ENCODE measurements around the gene SLC44A2. TPM values are rescaled to one million over a fixed set of nuclear protein-coding genes. Genes with fewer than 3 reads are reported as not detected.

The SLC44A2 gene
- total and polyA plus RNA-seq, 2 donors from 2014 or later: 150 to 345 TPM

- H3K9me3 ChIP-seq (ENCODE audit: control insufficient read depth in 2 of 3, insufficient read depth in 1 of 3, low read length in 3 of 3): no peaks in the 10 kb centered on the region
- peaks cover 0 to 8% (median 0%) of the 10 kb centered on the region in 3 donors for H3K4me1 ChIP-seq (ENCODE audit: control insufficient read depth in 2 of 3, insufficient read depth in 2 of 3, low read depth in 1 of 3, low read length in 3 of 3)
- peak overlapping the region; percentile 20 to 85 (median 84) for H3K9ac ChIP-seq (ENCODE audit: low read length in 3 of 3)
- intact Hi-C loops (cut with DNase I): no loop called here
- TF ChIP-seq CTCF (IDR thresholded peaks at IDR 0.05; ENCODE audit: borderline replicate concordance, extremely low read depth, insufficient read depth): no peak
- peak overlapping the region; percentile 83 to 90 for H3K27ac ChIP-seq (ENCODE audit: low read depth in 2 of 2, low read length in 2 of 2)
- FAIRE-seq (no peak), DNase-seq (peak in 3 of 5 donors; percentile 14 to 52 (median 45))
- peak overlapping the region; percentile 54 to 72 (median 61) for H3K4me3 ChIP-seq (ENCODE audit: low read length in 3 of 3)
- no peaks in the 10 kb centered on the region for H3K27me3 ChIP-seq (ENCODE audit: control insufficient read depth, insufficient read depth, low read length)
- peaks cover 5 to 8% (median 7%) of the 10 kb centered on the region in 3 donors for H3K36me3 ChIP-seq (ENCODE audit: control insufficient read depth in 2 of 3, insufficient read depth in 3 of 3, low read length in 3 of 3)
Observed at GRCh38 chr19:10625762-10626138, 397 bp downstream of the SLC44A2 start.

GRCh38 chr19:10631874-10632273, 6.5 kb downstream of the SLC44A2 start:
- peaks cover 7 to 32% (median 24%) of the 10 kb centered on the region in 3 donors for H3K36me3 ChIP-seq (ENCODE audit: control insufficient read depth in 2 of 3, insufficient read depth in 3 of 3, low read length in 3 of 3)
- FAIRE-seq: no peak

GRCh38 chr19:10634430-10634829, 9.1 kb downstream of the SLC44A2 start:
- Histone ChIP-seq H3K36me3 (ENCODE audit: control insufficient read depth in 2 of 3, insufficient read depth in 3 of 3, low read length in 3 of 3) (peaks cover 2 to 42% (median 23%) of the 10 kb centered on the region in 3 donors), H3K9me3 (ENCODE audit: control insufficient read depth in 2 of 3, insufficient read depth in 1 of 3, low read length in 3 of 3) (no peaks in the 10 kb centered on the region), H3K27ac (ENCODE audit: low read depth in 2 of 2, low read length in 2 of 2) (no peak overlapping the region), H3K4me3 (ENCODE audit: low read length in 3 of 3) (no peak overlapping the region), H3K9ac (ENCODE audit: low read length in 3 of 3) (no peak overlapping the region), H3K27me3 (ENCODE audit: control insufficient read depth, insufficient read depth, low read length) (no peaks in the 10 kb centered on the region), H3K4me1 (ENCODE audit: control insufficient read depth in 2 of 3, insufficient read depth in 2 of 3, low read depth in 1 of 3, low read length in 3 of 3) (no peaks in the 10 kb centered on the region)
- TF ChIP-seq CTCF (IDR thresholded peaks at IDR 0.05; ENCODE audit: borderline replicate concordance, extremely low read depth, insufficient read depth): no peak
- FAIRE-seq (no peak), DNase-seq (no peak)
- intact Hi-C loops (cut with DNase I): no loop called here

More at GRCh38 chr19:10631874-10632273, 6.5 kb downstream of the SLC44A2 start:
- no peaks in the 10 kb centered on the region for H3K9me3 ChIP-seq (ENCODE audit: control insufficient read depth in 2 of 3, insufficient read depth in 1 of 3, low read length in 3 of 3)
- DNase-seq: no peak
- intact Hi-C loops (cut with DNase I): no loop called here
- no peaks in the 10 kb centered on the region for H3K27me3 ChIP-seq (ENCODE audit: control insufficient read depth, insufficient read depth, low read length)
- TF ChIP-seq CTCF (IDR thresholded peaks at IDR 0.05; ENCODE audit: borderline replicate concordance, extremely low read depth, insufficient read depth): no peak
- H3K4me3 ChIP-seq (ENCODE audit: low read length in 3 of 3): no peak overlapping the region
- no peak overlapping the region for H3K27ac ChIP-seq (ENCODE audit: low read depth in 2 of 2, low read length in 2 of 2)
- H3K4me1 ChIP-seq (ENCODE audit: control insufficient read depth in 2 of 3, insufficient read depth in 2 of 3, low read depth in 1 of 3, low read length in 3 of 3): peaks cover 0 to 4% (median 0%) of the 10 kb centered on the region in 3 donors
- H3K9ac ChIP-seq (ENCODE audit: low read length in 3 of 3): no peak overlapping the region

GRCh38 chr19:10634963-10635362, 9.6 kb downstream of the SLC44A2 start:
- H3K36me3 ChIP-seq (ENCODE audit: control insufficient read depth in 2 of 3, insufficient read depth in 3 of 3, low read length in 3 of 3): peaks cover 2 to 45% (median 23%) of the 10 kb centered on the region in 3 donors
- intact Hi-C loops (cut with DNase I): no loop called here

More at GRCh38 chr19:10634963-10635362, 9.6 kb downstream of the SLC44A2 start:
- FAIRE-seq (no peak), DNase-seq (no peak)
- no peak for TF ChIP-seq CTCF (IDR thresholded peaks at IDR 0.05; ENCODE audit: borderline replicate concordance, extremely low read depth, insufficient read depth)
- Histone ChIP-seq H3K4me1 (ENCODE audit: control insufficient read depth in 2 of 3, insufficient read depth in 2 of 3, low read depth in 1 of 3, low read length in 3 of 3) (no peaks in the 10 kb centered on the region), H3K9ac (ENCODE audit: low read length in 3 of 3) (no peak overlapping the region), H3K27ac (ENCODE audit: low read depth in 2 of 2, low read length in 2 of 2) (no peak overlapping the region), H3K4me3 (ENCODE audit: low read length in 3 of 3) (no peak overlapping the region), H3K9me3 (ENCODE audit: control insufficient read depth in 2 of 3, insufficient read depth in 1 of 3, low read length in 3 of 3) (no peaks in the 10 kb centered on the region), H3K27me3 (ENCODE audit: control insufficient read depth, insufficient read depth, low read length) (no peaks in the 10 kb centered on the region)

Measured in kidney (tissue), 14 donors.